GM12878 (cell line): ENCODE measurements around the gene NEK7. TPM values are rescaled to one million over a fixed set of nuclear protein-coding genes. Genes with fewer than 3 reads are reported as not detected.

Experiments
- ATAC-seq: fragments of 200-7000 bp; cut with Tn5 transposase; 3 replicates; pipeline ENCODE4 v1.9.1; 2020; ENCODE audit warnings: mild to moderate bottlenecking, moderate library complexity
- BruUV-seq: library from RNA; stranded (reverse); fragments of 400-500 nt; replicated peaks from 2 replicates; lab custom pipeline; 2021; lab: Mats Ljungman, UMichigan
- CTCF ChIA-PET: fragments of 300-600 bp; sonication (Branson Sonifier 250); formaldehyde crosslinking; extraction: SDS; loops from one replicate; lab custom pipeline; 2021; ENCODE audit warnings: inconsistent platforms; lab: Yijun Ruan, JAX
- POLR2A ChIA-PET: fragments of 350-600 bp; formaldehyde crosslinking; extraction: SDS; loops from one replicate; lab custom pipeline; 2021; ENCODE audit warnings: inconsistent platforms; lab: Charles Lee
- RAD21 ChIA-PET: fragments of 300-600 bp; sonication (Branson Sonifier 250); formaldehyde crosslinking; loops from one replicate; lab custom pipeline; 2023; ENCODE audit warnings: antibody characterized with exemption; ENCODE audit not compliant: unreplicated experiment; lab: Charles Lee
- SMC1A ChIA-PET: fragments of 300-600 bp; sonication (Branson Sonifier 250); formaldehyde crosslinking; loops from one replicate; lab custom pipeline; 2023; ENCODE audit not compliant: unreplicated experiment, uncharacterized antibody; lab: Charles Lee
- DNase-seq: peaks from one replicate; pipeline ENCODE4 v3.0.0-alpha.2; 2011; ENCODE audit warnings: low read depth, low spot score
- FAIRE-seq: peaks from 3 replicates; lab custom pipeline; 2011; peaks lifted over from hg19 to GRCh38; lab: Jason Lieb, UNC
- H2AFZ ChIP-seq: 2 replicates; pipeline ENCODE4 v1.6.0; 2011; ENCODE audit warnings: low read depth, low read length, control low read depth; ENCODE audit not compliant: control insufficient read depth
- H3K27ac ChIP-seq: 2 replicates; pipeline ENCODE4 v1.5.1; 2011; ENCODE audit warnings: control low read depth; ENCODE audit not compliant: control insufficient read depth, insufficient read depth
- H3K27me3 ChIP-seq, 2 experiments: replicated peaks in 1 of 2; 2 replicates each; pipeline versions ENCODE4 v1.6.0 to v1.6.1; 2011; ENCODE audit warnings: low read length in 1 of 2; ENCODE audit not compliant: control insufficient read depth in 2 of 2, insufficient read depth in 2 of 2
- H3K36me3 ChIP-seq, 2 experiments: 2 replicates each; pipeline ENCODE4 v1.5.1; 2011; ENCODE audit warnings: low read length in 1 of 2; ENCODE audit not compliant: control insufficient read depth in 2 of 2, insufficient read depth in 2 of 2
- H3K4me1 ChIP-seq: 2 replicates; pipeline ENCODE4 v1.6.1; 2011; ENCODE audit warnings: mild to moderate bottlenecking, low read length, moderate library complexity, mixed read lengths; ENCODE audit not compliant: control insufficient read depth, insufficient read depth
- H3K4me2 ChIP-seq: 2 replicates; pipeline ENCODE4 v1.6.0; 2011; ENCODE audit warnings: control low read depth; ENCODE audit not compliant: control insufficient read depth, insufficient read depth
- H3K4me3 ChIP-seq: fragments of 200-600 bp; sonication (generic); 2 replicates; pipeline ENCODE4 v1.5.1; 2016
- H3K79me2 ChIP-seq: 2 replicates; pipeline ENCODE4 v1.6.0; 2011; ENCODE audit warnings: low read length; ENCODE audit not compliant: control insufficient read depth, insufficient read depth
- H3K9ac ChIP-seq: 2 replicates; pipeline ENCODE4 v1.8.0; 2011; ENCODE audit warnings: low read length, control low read depth, mixed read lengths; ENCODE audit not compliant: control insufficient read depth, insufficient read depth
- H3K9me3 ChIP-seq: replicated peaks from 3 replicates; pipeline ENCODE4 v1.5.1; 2011; ENCODE audit warnings: mild to moderate bottlenecking, low read length; ENCODE audit not compliant: control insufficient read depth, insufficient read depth
- H4K20me1 ChIP-seq: 2 replicates; pipeline ENCODE4 v1.6.0; 2011; ENCODE audit not compliant: control insufficient read depth, insufficient read depth
- ATF3 ChIP-seq: IDR thresholded peaks from 2 replicates; pipeline ENCODE4 v1.6.1; 2011; ENCODE audit warnings: low read depth, mild to moderate bottlenecking, low read length, moderate library complexity, borderline replicate concordance; ENCODE audit errors: extremely low read depth
- CREB1 ChIP-seq: IDR thresholded peaks from 2 replicates; pipeline ENCODE4 v1.6.1; 2012; ENCODE audit warnings: low read depth, mild to moderate bottlenecking, inconsistent platforms
- E4F1 ChIP-seq: fragments of 450-650 bp; IDR thresholded peaks from 2 replicates; pipeline ENCODE4 v1.6.1; 2018; ENCODE audit warnings: borderline replicate concordance, mild to moderate bottlenecking; ENCODE audit not compliant: partially characterized antibody
- HDGF ChIP-seq: fragments of 450-650 bp; IDR thresholded peaks from 2 replicates; pipeline ENCODE4 v1.6.1; 2016; ENCODE audit warnings: antibody characterized with exemption
- IRF4 ChIP-seq: IDR thresholded peaks from 2 replicates; pipeline ENCODE4 v1.6.1; 2011; ENCODE audit warnings: low read depth, low read length
- JUNB ChIP-seq: IDR thresholded peaks from 2 replicates; pipeline ENCODE4 v1.6.1; 2016; ENCODE audit warnings: antibody characterized with exemption, mild to moderate bottlenecking
- KDM1A ChIP-seq: fragments of 200-600 bp; sonication (generic); IDR thresholded peaks from 2 replicates; pipeline ENCODE4 v1.6.1; 2016; ENCODE audit warnings: borderline replicate concordance
- NFXL1 ChIP-seq: fragments of 450-650 bp; IDR thresholded peaks from 2 replicates; pipeline ENCODE4 v1.6.1; 2017; ENCODE audit warnings: antibody characterized with exemption, mild to moderate bottlenecking, borderline replicate concordance
- NRF1 ChIP-seq: conservative IDR thresholded peaks from 2 replicates; pipeline ENCODE4 v1.6.1; 2011; ENCODE audit warnings: mild to moderate bottlenecking, low read depth, low read length, improper control_type of control experiment
- RAD51 ChIP-seq: fragments of 450-650 bp; IDR thresholded peaks from 2 replicates; pipeline ENCODE4 v1.6.1; 2016; ENCODE audit warnings: moderate library complexity, mild to moderate bottlenecking, inconsistent platforms
- STAT3 ChIP-seq: IDR thresholded peaks from 2 replicates; pipeline ENCODE4 v1.6.1; 2011; ENCODE audit warnings: low read depth, low read length, improper control_type of control experiment
- YY1 ChIP-seq: IDR thresholded peaks from 2 replicates; pipeline ENCODE4 v1.6.1; 2011; ENCODE audit warnings: low read depth, mild to moderate bottlenecking, low read length
- ZBTB4 ChIP-seq: fragments of 450-650 bp; formaldehyde crosslinking; IDR thresholded peaks from 2 replicates; pipeline ENCODE4 v1.4.0; 2022; ENCODE audit warnings: mild to moderate bottlenecking, moderate library complexity
- WGBS: methylation state at CpG from one replicate; pipeline ENCODE4 v1.1.6; 2016; ENCODE audit warnings: low lambda C conversion rate; ENCODE audit not compliant: insufficient replicate concordance, insufficient coverage; ENCODE audit errors: missing lambda C conversion rate; 5-methylcytosine and 5-hydroxymethylcytosine counted together
- in situ Hi-C: fragments of 300-500 bp; cut with MboI; formaldehyde crosslinking; loops from 9 replicates; pipeline ENCODE4 v1.14.3; 2018; ENCODE audit warnings: mixed read lengths
- intact Hi-C: fragments of 100-400 bp; cut with micrococcal nuclease; formaldehyde crosslinking; loops from one replicate; pipeline ENCODE4 v1.14.2; 2022; ENCODE audit not compliant: unreplicated experiment
- polyA plus RNA-seq, 11 experiments: library from polyadenylated mRNA; depleted of rRNA in 4 of 11; unstranded in 6 of 11; stranded (reverse) in 5 of 11; fragments of >200 nt; fragmentation: Nextera tagmentation in 4 of 11; fragmentation: Illumina TruSeq in 1 of 11; extraction: Ambion mirVana in 4 of 11; extraction: Trizol in 1 of 11; gene quantifications; 1 replicate in 1 of 11; 2 replicates in 10 of 11; pipeline versions ENCODE4 v1.2.1 to v1.2.3, GENCODE V29; 2011 to 2016; ENCODE audit warnings: inconsistent platforms in 2 of 11, missing spikeins in 2 of 11, low read depth in 1 of 11
- total RNA-seq, 4 experiments: library from RNA; depleted of rRNA in 3 of 4; stranded (reverse); fragments of >200 nt in 3 of 4; fragmentation: Illumina TruSeq in 1 of 4; extraction: Trizol in 1 of 4; gene quantifications; 2 replicates each; pipeline versions ENCODE4 v1.2.1 to v1.2.3, GENCODE V29; 2013 to 2021

The NEK7 gene
- total and polyA plus RNA-seq, 10 of the 15 experiments (the other 5 are each of a cell fraction or from before 2014, with no cell fraction given) = 9.4 to 77.7 (median 24.0) TPM

GRCh38 chr1:198135366-198135765, 21.4 kb upstream of the NEK7 start:
- Histone ChIP-seq H3K79me2 (no peaks in the 10 kb centered on the region), H3K4me1 (no peaks in the 10 kb centered on the region; the same call in 1 of the 2 replicates), H3K4me2 (no peak overlapping the region), H3K36me3 (no peaks in the 10 kb centered on the region), H3K27me3 (no peaks in the 10 kb centered on the region), H3K4me3 (no peak overlapping the region), H2AFZ (no peak overlapping the region), H4K20me1 (no peaks in the 10 kb centered on the region), H3K27ac (no peak overlapping the region), H3K9ac (no peak overlapping the region), H3K9me3 (no peaks in the 10 kb centered on the region; the same call in 2 of the 3 replicates)
- 47% methylated on average over 1 of the region's 1 CpG for WGBS
- ChIA-PET RAD21 (no interaction called here), CTCF (interaction anchor here (1.1 kb wide), 1 partner anchor 47 kb away, joined by 3 read pairs; no protein-coding TSS in a partner anchor), SMC1A (interaction anchor here (1.1 kb wide), 1 partner anchor 47 kb away, joined by 3 read pairs; no protein-coding TSS in a partner anchor), POLR2A (no interaction called here)
- intact Hi-C loops = no loop called here
- TF ChIP-seq JUNB (no peak), RAD51 (no peak), ATF3 (no peak), IRF4 (no peak), HDGF (no peak), KDM1A (no peak), NFXL1 (no peak), CREB1 (no peak), NRF1 (no peak), E4F1 (no peak), YY1 (no peak), ZBTB4 (CRISPR knock-in tag) (no peak), STAT3 (no peak)
- in situ Hi-C loops = no loop called here
- no peak for ATAC-seq
- no peak for FAIRE-seq
- no TSS peak for BruUV-seq
- no peak for DNase-seq
